ENCODE data around the gene ELMO1.

- TF ChIP-seq CTCF (conservative IDR thresholded peaks at IDR 0.05; ENCODE audit: low read depth, low read length), result no peak
- no peak for TF ChIP-seq EZH2 (IDR thresholded peaks at IDR 0.05; ENCODE audit: low read length, unreplicated experiment)
- TF ChIP-seq EZH2phosphoT487 (IDR thresholded peaks at IDR 0.05; ENCODE audit: borderline replicate concordance, low read length), result no peak
Measured at GRCh38 chr7:37201876-37202198, 246.8 kb downstream of the ELMO1 start.
